HCT116 (cell line): ENCODE measurements around the gene DNALI1. TPM values are rescaled to one million over a fixed set of nuclear protein-coding genes. Genes with fewer than 3 reads are reported as not detected.

Experiments used
- ATAC-seq: fragments of 200-7000 bp; cut with Tn5 transposase; 2 replicates; pipeline ENCODE4 v1.9.1; 2020; ENCODE audit warnings: mild to moderate bottlenecking, moderate library complexity
- BruUV-seq: library from RNA; stranded (reverse); fragments of 400-500 nt; replicated peaks from 2 replicates; lab custom pipeline; 2021; lab: Mats Ljungman, UMichigan
- CTCF ChIA-PET: fragments of 300-600 bp; sonication (Branson Sonifier 250); formaldehyde crosslinking; loops from one replicate; lab custom pipeline; 2021; ENCODE audit warnings: antibody characterized with exemption; lab: Charles Lee
- POLR2A ChIA-PET: fragments of 300-600, 350-600 bp; sonication (Branson Sonifier 250); formaldehyde crosslinking; loops from one replicate; lab custom pipeline; 2021; ENCODE audit warnings: antibody characterized with exemption; lab: Charles Lee
- RAD21 ChIA-PET, 2 experiments: fragments of 300-600 bp; sonication (Branson Sonifier 250); formaldehyde crosslinking; loops; one replicate each; lab custom pipeline; 2023; ENCODE audit warnings: low total read pairs in 2 of 2; ENCODE audit not compliant: uncharacterized antibody in 2 of 2, unreplicated experiment in 2 of 2, low non-redundant PET in 1 of 2; lab: Charles Lee
- DNase-seq: peaks from one replicate; pipeline ENCODE4 v3.0.0-alpha.2; 2010; ENCODE audit warnings: low read depth, low spot score
- H2AFZ ChIP-seq: fragments of 200-600 bp; shearing (Covaris generic), sonication (generic); 2 replicates; pipeline ENCODE4 v1.6.1; 2017; ENCODE audit warnings: low read depth, mixed run types, mixed read lengths, antibody characterized with exemption, low read length; ENCODE audit not compliant: poor library complexity, severe bottlenecking
- H3K27ac ChIP-seq: 2 replicates; pipeline ENCODE4 v1.5.1; 2012; ENCODE audit warnings: low read depth, low read length
- H3K27me3 ChIP-seq: fragments of 200-600 bp; sonication (generic); 2 replicates; pipeline ENCODE4 v1.6.1; 2016; ENCODE audit warnings: mixed run types, low read length, mixed read lengths; ENCODE audit not compliant: insufficient read depth
- H3K36me3 ChIP-seq, 2 experiments: fragments of 200-500 bp in 1 of 2; fragments of 200-600 bp in 1 of 2; sonication (Bioruptor generic) in 1 of 2; sonication (generic) in 1 of 2; 2 replicates each; pipeline versions ENCODE4 v1.5.1 to v1.6.1; 2014 to 2016; ENCODE audit warnings: low read length in 2 of 2, inconsistent platforms in 1 of 2, mixed read lengths in 1 of 2, mixed run types in 1 of 2; ENCODE audit not compliant: insufficient read depth in 2 of 2, control insufficient read depth in 1 of 2
- H3K4me1 ChIP-seq, 2 experiments: fragments of 200-600 bp in 1 of 2; sonication (generic) in 1 of 2; 2 replicates each; pipeline versions ENCODE4 v1.5.1 to v1.6.1; 2012 to 2017; ENCODE audit warnings: low read length in 2 of 2, inconsistent platforms in 1 of 2, mild to moderate bottlenecking in 1 of 2, mixed read lengths in 1 of 2, mixed run types in 1 of 2, moderate library complexity in 1 of 2; ENCODE audit not compliant: insufficient read depth in 2 of 2, control insufficient read depth in 1 of 2
- H3K4me2 ChIP-seq: fragments of 200-600 bp; sonication (generic); 2 replicates; pipeline ENCODE4 v1.6.1; 2017; ENCODE audit warnings: mixed run types, low read length, mixed read lengths
- H3K4me3 ChIP-seq, 2 experiments: fragments of 200-600 bp in 1 of 2; sonication (generic) in 1 of 2; replicated peaks in 1 of 2; 2 replicates each; pipeline ENCODE4 v1.5.1; 2011 to 2016; ENCODE audit warnings: low read length in 2 of 2, control low read depth in 1 of 2, low read depth in 1 of 2, mild to moderate bottlenecking in 1 of 2, mixed read lengths in 1 of 2, mixed run types in 1 of 2
- H3K79me2 ChIP-seq: fragments of 200-600 bp; sonication (generic); 2 replicates; pipeline ENCODE4 v1.6.1; 2017; ENCODE audit warnings: mild to moderate bottlenecking, mixed run types, low read length, moderate library complexity, mixed read lengths; ENCODE audit not compliant: insufficient read depth
- H3K9ac ChIP-seq: fragments of 200-600 bp; sonication (generic); 2 replicates; pipeline ENCODE4 v1.6.1; 2016; ENCODE audit warnings: low read length, mixed read lengths
- H3K9me2 ChIP-seq: fragments of 200-600 bp; sonication (generic), shearing (Covaris generic); 2 replicates; pipeline ENCODE4 v1.6.1; 2017; ENCODE audit warnings: mixed run types, mild to moderate bottlenecking, moderate library complexity; ENCODE audit not compliant: insufficient read depth
- H3K9me3 ChIP-seq, 2 experiments: fragments of 200-500 bp in 1 of 2; fragments of 200-600 bp in 1 of 2; sonication (Bioruptor generic) in 1 of 2; sonication (generic) in 1 of 2; 2 replicates each; pipeline ENCODE4 v1.6.1; 2014 to 2017; ENCODE audit warnings: low read length in 2 of 2, mixed read lengths in 2 of 2, inconsistent platforms in 1 of 2, low read depth in 1 of 2, mild to moderate bottlenecking in 1 of 2, mixed run types in 1 of 2, moderate library complexity in 1 of 2; ENCODE audit not compliant: control insufficient read depth in 1 of 2, insufficient read depth in 1 of 2
- H4K20me1 ChIP-seq: fragments of 200-600 bp; sonication (generic), shearing (Covaris generic); 2 replicates; pipeline ENCODE4 v1.6.1; 2017; ENCODE audit warnings: mixed run types, mild to moderate bottlenecking, moderate library complexity; ENCODE audit not compliant: insufficient read depth
- CBX3 ChIP-seq: IDR thresholded peaks from 2 replicates; pipeline ENCODE4 v1.6.1; 2012; ENCODE audit warnings: low read depth
- EGR1 ChIP-seq: IDR thresholded peaks from 2 replicates; pipeline ENCODE4 v1.6.1; 2012; ENCODE audit warnings: low read depth
- ELF1 ChIP-seq: IDR thresholded peaks from 2 replicates; pipeline ENCODE4 v1.6.1; 2012; ENCODE audit warnings: low read depth, borderline replicate concordance
- EZH2 ChIP-seq: fragments of 200-600 bp; sonication (generic); IDR thresholded peaks from 2 replicates; pipeline ENCODE4 v1.6.1; 2017; ENCODE audit warnings: antibody characterized with exemption, mixed run types
- POLR2A ChIP-seq: IDR thresholded peaks from 2 replicates; pipeline ENCODE4 v1.7.0; 2011; ENCODE audit warnings: borderline replicate concordance; ENCODE audit not compliant: insufficient read depth, insufficient read length; ENCODE audit errors: extremely low read depth
- RAD21 ChIP-seq: IDR thresholded peaks from 2 replicates; pipeline ENCODE4 v1.6.1; 2012; ENCODE audit warnings: low read depth, mild to moderate bottlenecking
- SRF ChIP-seq: IDR thresholded peaks from 2 replicates; pipeline ENCODE4 v1.6.1; 2012; ENCODE audit warnings: low read depth
- TCF7L2 ChIP-seq: IDR thresholded peaks from 2 replicates; pipeline ENCODE4 v1.7.0; 2011; ENCODE audit warnings: borderline replicate concordance, inconsistent platforms; ENCODE audit not compliant: insufficient read depth, insufficient read length; ENCODE audit errors: extremely low read depth
- YY1 ChIP-seq: IDR thresholded peaks from 2 replicates; pipeline ENCODE4 v1.6.1; 2011; ENCODE audit warnings: low read length, low read depth, moderate library complexity, mild to moderate bottlenecking; ENCODE audit not compliant: insufficient replicate concordance; ENCODE audit errors: extremely low read depth
- intact Hi-C: fragments of 100-400 bp; cut with micrococcal nuclease; formaldehyde crosslinking; loops from 2 replicates; pipeline ENCODE4 v1.10.0; 2022
- total RNA-seq: library from RNA; stranded (reverse); gene quantifications from one replicate; pipeline ENCODE4 v1.2.1, GENCODE V29; 2021; ENCODE audit not compliant: unreplicated experiment
- TF ChIP-seq, protein P1 (sequence below): IDR thresholded peaks from 2 replicates; pipeline ENCODE4 v1.6.1; 2011; ENCODE audit warnings: mild to moderate bottlenecking, low read length, moderate library complexity; ENCODE audit not compliant: insufficient replicate concordance; ENCODE audit errors: extremely low read depth

The DNALI1 gene
- total RNA-seq, 1 experiment from 2014 or later = 0.64 TPM

- Histone ChIP-seq H3K27ac (no peak overlapping the region), H3K36me3 (no peaks in the 10 kb centered on the region), H3K79me2 (no peaks in the 10 kb centered on the region), H3K9me3 (no peaks in the 10 kb centered on the region), H4K20me1 (no peaks in the 10 kb centered on the region), H2AFZ (no peak overlapping the region), H3K4me1 (no peaks in the 10 kb centered on the region), H3K9ac (no peak overlapping the region), H3K4me3 (no peak overlapping the region), H3K9me2 (no peaks in the 10 kb centered on the region), H3K27me3 (peaks cover 46% of the 10 kb centered on the region), H3K4me2 (no peak overlapping the region)
- DNase-seq (no peak), ATAC-seq (no peak)
- BruUV-seq = no TSS peak
- TF ChIP-seq, protein P1, sequence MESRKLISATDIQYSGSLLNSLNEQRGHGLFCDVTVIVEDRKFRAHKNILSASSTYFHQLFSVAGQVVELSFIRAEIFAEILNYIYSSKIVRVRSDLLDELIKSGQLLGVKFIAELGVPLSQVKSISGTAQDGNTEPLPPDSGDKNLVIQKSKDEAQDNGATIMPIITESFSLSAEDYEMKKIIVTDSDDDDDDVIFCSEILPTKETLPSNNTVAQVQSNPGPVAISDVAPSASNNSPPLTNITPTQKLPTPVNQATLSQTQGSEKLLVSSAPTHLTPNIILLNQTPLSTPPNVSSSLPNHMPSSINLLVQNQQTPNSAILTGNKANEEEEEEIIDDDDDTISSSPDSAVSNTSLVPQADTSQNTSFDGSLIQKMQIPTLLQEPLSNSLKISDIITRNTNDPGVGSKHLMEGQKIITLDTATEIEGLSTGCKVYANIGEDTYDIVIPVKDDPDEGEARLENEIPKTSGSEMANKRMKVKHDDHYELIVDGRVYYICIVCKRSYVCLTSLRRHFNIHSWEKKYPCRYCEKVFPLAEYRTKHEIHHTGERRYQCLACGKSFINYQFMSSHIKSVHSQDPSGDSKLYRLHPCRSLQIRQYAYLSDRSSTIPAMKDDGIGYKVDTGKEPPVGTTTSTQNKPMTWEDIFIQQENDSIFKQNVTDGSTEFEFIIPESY = no peak
- TF ChIP-seq TCF7L2 (no peak), YY1 (no peak), EGR1 (no peak)
- POLR2A ChIA-PET = no interaction called here
- RAD21 ChIA-PET = no interaction called here
- intact Hi-C loops = no loop called here
- CTCF ChIA-PET = no interaction called here
These were observed 52.3 kb downstream of the DNALI1 start for GRCh38 chr1:37609002-37609401.

GRCh38 chr1:37609994-37610393, 53.3 kb downstream of the DNALI1 start:
- intact Hi-C loops = no loop called here
- POLR2A ChIA-PET = no interaction called here
- Histone ChIP-seq H3K27me3 (peaks cover 49% of the 10 kb centered on the region), H4K20me1 (no peaks in the 10 kb centered on the region), H2AFZ (no peak overlapping the region), H3K9ac (no peak overlapping the region), H3K4me3 (no peak overlapping the region), H3K9me3 (no peaks in the 10 kb centered on the region), H3K36me3 (no peaks in the 10 kb centered on the region), H3K4me1 (no peaks in the 10 kb centered on the region), H3K4me2 (no peak overlapping the region), H3K79me2 (no peaks in the 10 kb centered on the region), H3K27ac (no peak overlapping the region), H3K9me2 (no peaks in the 10 kb centered on the region)
- no TSS peak for BruUV-seq
- no peak for TF ChIP-seq ELF1
- TF ChIP-seq SRF = no peak
- no peak for TF ChIP-seq EGR1
- no peak for TF ChIP-seq CBX3
- no peak for TF ChIP-seq POLR2A
- TF ChIP-seq RAD21 = no peak
- TF ChIP-seq EZH2 = no peak
- TF ChIP-seq TCF7L2 = no peak
- ATAC-seq (no peak), DNase-seq (no peak)
- CTCF ChIA-PET = no interaction called here
- RAD21 ChIA-PET = no interaction called here
